Endothelial cell of umbilical vein (primary cell): ENCODE results near the gene FOXM1. TPM values are rescaled to one million over a fixed set of nuclear protein-coding genes. Genes with fewer than 3 reads are reported as not detected.

Experiments
- BruUV-seq: library from RNA; stranded (reverse); fragments of 400-500 nt; replicated peaks from 2 replicates; lab custom pipeline; 2021; lab: Mats Ljungman, UMichigan
- CTCF ChIA-PET: fragments of 300-600, 350-600 bp; sonication (Branson Sonifier 250); formaldehyde crosslinking; loops from one replicate; lab custom pipeline; 2021; ENCODE audit warnings: antibody characterized with exemption, inconsistent platforms; lab: Charles Lee
- POLR2A ChIA-PET: fragments of 300-600, 350-600 bp; sonication (Branson Sonifier 250); formaldehyde crosslinking; loops from one replicate; lab custom pipeline; 2021; ENCODE audit warnings: antibody characterized with exemption, inconsistent platforms; lab: Charles Lee
- DNase-seq: peaks from one replicate; pipeline ENCODE4 v3.0.0-alpha.2; 2011; ENCODE audit warnings: low read depth, low spot score
- FAIRE-seq: peaks from 2 replicates; lab custom pipeline; 2011; peaks lifted over from hg19 to GRCh38; lab: Jason Lieb, UNC
- H2AFZ ChIP-seq: 2 replicates; pipeline ENCODE4 v1.6.0; 2012; ENCODE audit warnings: low read depth, low read length, control low read depth, inconsistent platforms
- H3K27ac ChIP-seq: 2 replicates; pipeline ENCODE4 v1.5.1; 2011; ENCODE audit warnings: low read depth, mild to moderate bottlenecking, control low read depth, low read length, moderate library complexity; ENCODE audit not compliant: insufficient read depth
- H3K27me3 ChIP-seq, 2 experiments: 2 replicates each; pipeline versions ENCODE4 v1.6.0 to v1.6.1; 2011; ENCODE audit warnings: low read length in 2 of 2, mixed read lengths in 1 of 2; ENCODE audit not compliant: control insufficient read depth in 2 of 2, insufficient read depth in 2 of 2
- H3K36me3 ChIP-seq, 2 experiments: 2 replicates in 1 of 2; 3 replicates in 1 of 2; pipeline ENCODE4 v1.5.1; 2011; ENCODE audit warnings: low read length in 2 of 2, mild to moderate bottlenecking in 1 of 2, moderate library complexity in 1 of 2; ENCODE audit not compliant: control insufficient read depth in 2 of 2, insufficient read depth in 2 of 2; ENCODE audit errors: extremely low read depth in 1 of 2
- H3K4me1 ChIP-seq: 3 replicates; pipeline ENCODE4 v1.5.1; 2011; ENCODE audit warnings: mild to moderate bottlenecking, low read length; ENCODE audit not compliant: control insufficient read depth, insufficient read depth; ENCODE audit errors: extremely low read depth
- H3K4me2 ChIP-seq: 2 replicates; pipeline ENCODE4 v1.6.1; 2011; ENCODE audit warnings: low read length, control low read depth, mixed read lengths; ENCODE audit not compliant: insufficient read depth
- H3K4me3 ChIP-seq, 3 experiments: fragments of 200-600 bp in 1 of 3; sonication (generic), shearing (Covaris generic) in 1 of 3; replicated peaks in 1 of 3; 2 replicates each; pipeline ENCODE4 v1.5.1; 2011 to 2016; ENCODE audit warnings: control low read depth in 3 of 3, low read length in 3 of 3, mild to moderate bottlenecking in 2 of 3, inconsistent platforms in 1 of 3, low read depth in 1 of 3, moderate library complexity in 1 of 3; ENCODE audit not compliant: insufficient read depth in 1 of 3
- H3K79me2 ChIP-seq: 2 replicates; pipeline ENCODE4 v1.6.0; 2012; ENCODE audit warnings: low read length, inconsistent platforms; ENCODE audit not compliant: control insufficient read depth, insufficient read depth
- H3K9ac ChIP-seq: replicated peaks from 2 replicates; pipeline ENCODE3; 2011; ENCODE audit warnings: low read length, control low read depth; ENCODE audit not compliant: insufficient read depth; ENCODE audit errors: extremely low read depth
- H3K9me1 ChIP-seq: replicated peaks from 3 replicates; pipeline ENCODE4 v1.6.0; 2011; ENCODE audit warnings: mild to moderate bottlenecking, low read length; ENCODE audit not compliant: control insufficient read depth, insufficient read depth; ENCODE audit errors: extremely low read depth
- H3K9me3 ChIP-seq: replicated peaks from 2 replicates; pipeline ENCODE4 v1.5.1; 2012; ENCODE audit warnings: low read length, inconsistent platforms; ENCODE audit not compliant: control insufficient read depth, insufficient read depth
- H4K20me1 ChIP-seq: replicated peaks from 2 replicates; pipeline ENCODE3; 2011; ENCODE audit warnings: mild to moderate bottlenecking, low read length; ENCODE audit not compliant: control insufficient read depth, insufficient read depth; ENCODE audit errors: extremely low read depth
- EZH2 ChIP-seq: IDR thresholded peaks from 2 replicates; pipeline ENCODE4 v1.6.1; 2012; ENCODE audit warnings: borderline replicate concordance, low read depth, mild to moderate bottlenecking, moderate library complexity, low read length, inconsistent platforms; ENCODE audit not compliant: severe bottlenecking
- FOS ChIP-seq: IDR thresholded peaks from 2 replicates; pipeline ENCODE4 v1.6.1; 2011; ENCODE audit warnings: mild to moderate bottlenecking, low read length, moderate library complexity, borderline replicate concordance; ENCODE audit not compliant: insufficient read depth
- GATA2 ChIP-seq: IDR thresholded peaks from 2 replicates; pipeline ENCODE4 v1.7.0; 2011; ENCODE audit warnings: low read depth, mild to moderate bottlenecking, moderate library complexity, mixed read lengths, low read length; ENCODE audit not compliant: insufficient read length, insufficient read depth
- JUN ChIP-seq: IDR thresholded peaks from 2 replicates; pipeline ENCODE4 v1.6.1; 2011; ENCODE audit warnings: borderline replicate concordance, low read depth; ENCODE audit not compliant: insufficient read length, insufficient read depth
- MAX ChIP-seq: IDR thresholded peaks from 2 replicates; pipeline ENCODE4 v1.6.1; 2011; ENCODE audit not compliant: insufficient read depth, insufficient read length
- MYC ChIP-seq: IDR thresholded peaks from one replicate; pipeline ENCODE4 v1.6.1; 2011; ENCODE audit warnings: mild to moderate bottlenecking, low read depth, low read length
- POLR2A ChIP-seq: IDR thresholded peaks from 2 replicates; pipeline ENCODE4 v1.6.1; 2012; ENCODE audit warnings: low read depth, mild to moderate bottlenecking, control low read depth, low read length
- POLR2AphosphoS5 ChIP-seq: IDR thresholded peaks from 2 replicates; pipeline ENCODE4 v1.6.1; 2012; ENCODE audit warnings: low read depth, mild to moderate bottlenecking, control low read depth, low read length, moderate library complexity; ENCODE audit not compliant: insufficient read depth
- dilution Hi-C: fragments of 300-500 bp; cut with MboI; formaldehyde crosslinking; loops from one replicate; pipeline ENCODE4 v1.15.0; 2019; ENCODE audit warnings: low sequenced_read_pairs; ENCODE audit not compliant: extremely low pct_ligation_motif_present
- intact Hi-C: fragments of 100-400 bp; cut with micrococcal nuclease; formaldehyde crosslinking; loops from one replicate; pipeline ENCODE4 v1.10.0; 2022
- polyA plus RNA-seq, 4 experiments: library from polyadenylated mRNA; depleted of rRNA in 3 of 4; stranded (reverse) in 3 of 4; unstranded in 1 of 4; fragments of >200 nt; gene quantifications; 2 replicates each; pipeline versions ENCODE4 v1.2.1 to v1.2.3, GENCODE V29; 2011 to 2012; ENCODE audit warnings: missing spikeins in 1 of 4
- total RNA-seq: library from RNA; stranded (reverse); gene quantifications from 2 replicates; pipeline ENCODE4 v1.2.3, GENCODE V29; 2021
- TF ChIP-seq, protein P1 (sequence below), 2 donors: IDR thresholded peaks; 1 replicate in 1 of 2; 2 replicates in 1 of 2; pipeline ENCODE4 v1.5.1; 2011; ENCODE audit warnings: low read length in 2 of 2, mild to moderate bottlenecking in 2 of 2, moderate library complexity in 2 of 2, control low read depth in 1 of 2, inconsistent platforms in 1 of 2, low read depth in 1 of 2; ENCODE audit not compliant: insufficient read depth in 1 of 2; ENCODE audit errors: extremely low read depth in 1 of 2

The FOXM1 gene
- total and polyA plus RNA-seq, 2 donors (not counting 3 experiments of a cell fraction or from before 2014, with no cell fraction given): 43.5 to 136 TPM

GRCh38 chr12:2858944-2859421 is 18.0 kb downstream of the FOXM1 start:
- CTCF ChIA-PET: interaction anchor here (3.2 kb wide), 1 partner anchor 183 kb away, joined by 14 read pairs; no protein-coding TSS in a partner anchor

More at GRCh38 chr12:2858944-2859421, 18.0 kb downstream of the FOXM1 start:
- POLR2A ChIA-PET: no interaction called here
- H3K36me3 ChIP-seq: peaks cover 2 to 11% of the 10 kb centered on the region in 2 experiments
- DNase-seq (no peak), FAIRE-seq (no peak)
- H3K9me3 ChIP-seq: no peaks in the 10 kb centered on the region
- H3K27ac ChIP-seq: no peak overlapping the region
- intact Hi-C loops: no loop called here
- no peak overlapping the region for H3K9ac ChIP-seq
- BruUV-seq: no TSS peak
- H3K79me2 ChIP-seq: no peaks in the 10 kb centered on the region
- H2AFZ ChIP-seq: no peak overlapping the region
- no peak overlapping the region for H3K4me3 ChIP-seq
- no peaks in the 10 kb centered on the region for H3K27me3 ChIP-seq
- H4K20me1 ChIP-seq: no peaks in the 10 kb centered on the region
- no peaks in the 10 kb centered on the region for H3K4me1 ChIP-seq
- H3K9me1 ChIP-seq: no peaks in the 10 kb centered on the region
- no peak for TF ChIP-seq EZH2
- no peak for TF ChIP-seq MAX
- TF ChIP-seq MYC: no peak
- TF ChIP-seq, protein P1, sequence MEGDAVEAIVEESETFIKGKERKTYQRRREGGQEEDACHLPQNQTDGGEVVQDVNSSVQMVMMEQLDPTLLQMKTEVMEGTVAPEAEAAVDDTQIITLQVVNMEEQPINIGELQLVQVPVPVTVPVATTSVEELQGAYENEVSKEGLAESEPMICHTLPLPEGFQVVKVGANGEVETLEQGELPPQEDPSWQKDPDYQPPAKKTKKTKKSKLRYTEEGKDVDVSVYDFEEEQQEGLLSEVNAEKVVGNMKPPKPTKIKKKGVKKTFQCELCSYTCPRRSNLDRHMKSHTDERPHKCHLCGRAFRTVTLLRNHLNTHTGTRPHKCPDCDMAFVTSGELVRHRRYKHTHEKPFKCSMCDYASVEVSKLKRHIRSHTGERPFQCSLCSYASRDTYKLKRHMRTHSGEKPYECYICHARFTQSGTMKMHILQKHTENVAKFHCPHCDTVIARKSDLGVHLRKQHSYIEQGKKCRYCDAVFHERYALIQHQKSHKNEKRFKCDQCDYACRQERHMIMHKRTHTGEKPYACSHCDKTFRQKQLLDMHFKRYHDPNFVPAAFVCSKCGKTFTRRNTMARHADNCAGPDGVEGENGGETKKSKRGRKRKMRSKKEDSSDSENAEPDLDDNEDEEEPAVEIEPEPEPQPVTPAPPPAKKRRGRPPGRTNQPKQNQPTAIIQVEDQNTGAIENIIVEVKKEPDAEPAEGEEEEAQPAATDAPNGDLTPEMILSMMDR (IDR thresholded peaks at IDR 0.05; ENCODE audit: extremely low read depth in 1 of 2, insufficient read depth in 1 of 2, low read depth in 1 of 2, low read length in 2 of 2): no peak
- TF ChIP-seq FOS: no peak
- no peak for TF ChIP-seq POLR2A
- TF ChIP-seq JUN: no peak
- TF ChIP-seq POLR2AphosphoS5: no peak
- no peak for TF ChIP-seq GATA2
- H3K4me2 ChIP-seq: no peak overlapping the region
- dilution Hi-C loops: no loop called here
